ENCODE results near the gene PRKACB.
"Not testable (repeated sequence)": the region's sequence is repeated elsewhere in the genome, so short reads cannot be mapped to it uniquely, and the experiment has no call there.

Gene PRKACB

GRCh38 chr1:84225646-84226045 is 81.6 kb downstream of the PRKACB start:
- no peak for TF ChIP-seq CTCF (IDR thresholded peaks at IDR 0.05; ENCODE audit: low read depth, low read length, missing control alignments)
- DNase-seq (ENCODE audit: extremely low read depth, low read depth): no peak

GRCh38 chr1:84232676-84233075 is 88.6 kb downstream of the PRKACB start:
- H3K4me3 ChIP-seq (replicated peaks; ENCODE audit: low read depth, low read length); DNase-seq (ENCODE audit: extremely low read depth, low read depth): not testable (repeated sequence)

More at GRCh38 chr1:84225646-84226045, 81.6 kb downstream of the PRKACB start:
- no peak overlapping the region for H3K4me3 ChIP-seq (replicated peaks; ENCODE audit: low read depth, low read length)

GRCh38 chr1:84236256-84236655 is 92.2 kb downstream of the PRKACB start:
- no peak for TF ChIP-seq CTCF (IDR thresholded peaks at IDR 0.05; ENCODE audit: low read depth, low read length, missing control alignments)
- no peak for DNase-seq (ENCODE audit: extremely low read depth, low read depth)
- H3K4me3 ChIP-seq (replicated peaks; ENCODE audit: low read depth, low read length): no peak overlapping the region

- DNase-seq (ENCODE audit: extremely low read depth, low read depth): no peak
- no peak for TF ChIP-seq CTCF (IDR thresholded peaks at IDR 0.05; ENCODE audit: low read depth, low read length, missing control alignments)
- no peak overlapping the region for H3K4me3 ChIP-seq (replicated peaks; ENCODE audit: low read depth, low read length)
Observed at GRCh38 chr1:84242641-84243040, 98.6 kb downstream of the PRKACB start.

GRCh38 chr1:84245563-84245962 is 101.5 kb downstream of the PRKACB start:
- no peak for TF ChIP-seq CTCF (IDR thresholded peaks at IDR 0.05; ENCODE audit: low read depth, low read length, missing control alignments)
- no peak overlapping the region for H3K4me3 ChIP-seq (replicated peaks; ENCODE audit: low read depth, low read length)
- no peak for DNase-seq (ENCODE audit: extremely low read depth, low read depth)

GRCh38 chr1:84246213-84246612 is 102.1 kb downstream of the PRKACB start:
- TF ChIP-seq CTCF (IDR thresholded peaks at IDR 0.05; ENCODE audit: low read depth, low read length, missing control alignments): no peak
- no peak for DNase-seq (ENCODE audit: extremely low read depth, low read depth)
- H3K4me3 ChIP-seq (replicated peaks; ENCODE audit: low read depth, low read length): no peak overlapping the region

GRCh38 chr1:84247425-84248220 is 103.6 kb downstream of the PRKACB start:
- no peak for DNase-seq (ENCODE audit: extremely low read depth, low read depth)
- no peak for TF ChIP-seq CTCF (IDR thresholded peaks at IDR 0.05; ENCODE audit: low read depth, low read length, missing control alignments)
- no peak overlapping the region for H3K4me3 ChIP-seq (replicated peaks; ENCODE audit: low read depth, low read length)

Data from HFF-Myc (cell line).